HL-60 (cell line): ENCODE measurements around the gene PADI6.

Source experiments
- DNase-seq, 2 experiments: peaks; one replicate each; pipeline ENCODE4 v3.0.0-alpha.2; 2010 to 2020; ENCODE audit warnings: low read depth in 1 of 2, low spot score in 1 of 2
- H3K27ac ChIP-seq: fragments of 250-450 bp; sonication (Bioruptor Pico); replicated peaks from 2 replicates; pipeline ENCODE4 v1.5.1; 2020; ENCODE audit warnings: mild to moderate bottlenecking, moderate library complexity
- H3K27me3 ChIP-seq: fragments of 250-450 bp; sonication (Bioruptor Pico); 2 replicates; pipeline ENCODE4 v1.5.1; 2021; ENCODE audit warnings: mild to moderate bottlenecking, moderate library complexity; ENCODE audit not compliant: insufficient read depth, poor library complexity, severe bottlenecking
- H3K4me3 ChIP-seq: replicated peaks from 2 replicates; pipeline ENCODE4 v1.5.1; 2011; ENCODE audit warnings: mild to moderate bottlenecking, control low read depth, low read length; ENCODE audit not compliant: insufficient read depth
- GABPA ChIP-seq: IDR thresholded peaks from 2 replicates; pipeline ENCODE4 v1.6.1; 2012; ENCODE audit warnings: low read depth
- POLR2AphosphoS5 ChIP-seq: IDR thresholded peaks from 2 replicates; pipeline ENCODE4 v1.6.1; 2012; ENCODE audit warnings: low read depth
- SPI1 ChIP-seq: IDR thresholded peaks from 2 replicates; pipeline ENCODE4 v1.6.1; 2012; ENCODE audit warnings: low read depth, mild to moderate bottlenecking, borderline replicate concordance
- TF ChIP-seq, protein P1 (sequence below): IDR thresholded peaks from one replicate; pipeline ENCODE4 v1.5.1; 2011; ENCODE audit warnings: low read length, control low read depth, inconsistent platforms; ENCODE audit not compliant: insufficient read depth
- TF ChIP-seq, protein P2 (sequence below): IDR thresholded peaks from 2 replicates; pipeline ENCODE4 v1.6.1; 2012; ENCODE audit warnings: low read depth; ENCODE audit not compliant: insufficient replicate concordance

Gene PADI6

DNA sequence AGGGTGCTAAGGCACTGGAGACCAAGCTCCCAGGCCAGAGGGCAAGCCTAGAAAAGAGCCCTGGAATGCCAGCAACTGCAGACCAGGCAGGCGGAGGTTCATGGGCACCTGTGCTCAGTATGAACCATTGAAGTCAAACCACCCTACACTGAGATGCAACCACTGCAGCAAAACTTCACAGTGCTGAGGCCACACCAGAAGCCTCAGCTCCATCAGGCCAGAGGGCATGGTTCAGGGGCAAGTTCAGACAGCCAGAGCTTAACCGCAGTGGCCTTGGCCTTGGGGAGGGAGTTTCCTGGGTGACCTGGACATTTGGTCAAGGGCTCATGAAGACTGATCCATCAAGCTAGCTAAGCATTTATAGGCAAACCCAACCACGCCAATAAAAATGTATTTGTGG, 60.4 kb downstream of the PADI6 start:
- no peak for DNase-seq
- TF ChIP-seq, protein P1, sequence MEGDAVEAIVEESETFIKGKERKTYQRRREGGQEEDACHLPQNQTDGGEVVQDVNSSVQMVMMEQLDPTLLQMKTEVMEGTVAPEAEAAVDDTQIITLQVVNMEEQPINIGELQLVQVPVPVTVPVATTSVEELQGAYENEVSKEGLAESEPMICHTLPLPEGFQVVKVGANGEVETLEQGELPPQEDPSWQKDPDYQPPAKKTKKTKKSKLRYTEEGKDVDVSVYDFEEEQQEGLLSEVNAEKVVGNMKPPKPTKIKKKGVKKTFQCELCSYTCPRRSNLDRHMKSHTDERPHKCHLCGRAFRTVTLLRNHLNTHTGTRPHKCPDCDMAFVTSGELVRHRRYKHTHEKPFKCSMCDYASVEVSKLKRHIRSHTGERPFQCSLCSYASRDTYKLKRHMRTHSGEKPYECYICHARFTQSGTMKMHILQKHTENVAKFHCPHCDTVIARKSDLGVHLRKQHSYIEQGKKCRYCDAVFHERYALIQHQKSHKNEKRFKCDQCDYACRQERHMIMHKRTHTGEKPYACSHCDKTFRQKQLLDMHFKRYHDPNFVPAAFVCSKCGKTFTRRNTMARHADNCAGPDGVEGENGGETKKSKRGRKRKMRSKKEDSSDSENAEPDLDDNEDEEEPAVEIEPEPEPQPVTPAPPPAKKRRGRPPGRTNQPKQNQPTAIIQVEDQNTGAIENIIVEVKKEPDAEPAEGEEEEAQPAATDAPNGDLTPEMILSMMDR, result no peak
- TF ChIP-seq, protein P2, sequence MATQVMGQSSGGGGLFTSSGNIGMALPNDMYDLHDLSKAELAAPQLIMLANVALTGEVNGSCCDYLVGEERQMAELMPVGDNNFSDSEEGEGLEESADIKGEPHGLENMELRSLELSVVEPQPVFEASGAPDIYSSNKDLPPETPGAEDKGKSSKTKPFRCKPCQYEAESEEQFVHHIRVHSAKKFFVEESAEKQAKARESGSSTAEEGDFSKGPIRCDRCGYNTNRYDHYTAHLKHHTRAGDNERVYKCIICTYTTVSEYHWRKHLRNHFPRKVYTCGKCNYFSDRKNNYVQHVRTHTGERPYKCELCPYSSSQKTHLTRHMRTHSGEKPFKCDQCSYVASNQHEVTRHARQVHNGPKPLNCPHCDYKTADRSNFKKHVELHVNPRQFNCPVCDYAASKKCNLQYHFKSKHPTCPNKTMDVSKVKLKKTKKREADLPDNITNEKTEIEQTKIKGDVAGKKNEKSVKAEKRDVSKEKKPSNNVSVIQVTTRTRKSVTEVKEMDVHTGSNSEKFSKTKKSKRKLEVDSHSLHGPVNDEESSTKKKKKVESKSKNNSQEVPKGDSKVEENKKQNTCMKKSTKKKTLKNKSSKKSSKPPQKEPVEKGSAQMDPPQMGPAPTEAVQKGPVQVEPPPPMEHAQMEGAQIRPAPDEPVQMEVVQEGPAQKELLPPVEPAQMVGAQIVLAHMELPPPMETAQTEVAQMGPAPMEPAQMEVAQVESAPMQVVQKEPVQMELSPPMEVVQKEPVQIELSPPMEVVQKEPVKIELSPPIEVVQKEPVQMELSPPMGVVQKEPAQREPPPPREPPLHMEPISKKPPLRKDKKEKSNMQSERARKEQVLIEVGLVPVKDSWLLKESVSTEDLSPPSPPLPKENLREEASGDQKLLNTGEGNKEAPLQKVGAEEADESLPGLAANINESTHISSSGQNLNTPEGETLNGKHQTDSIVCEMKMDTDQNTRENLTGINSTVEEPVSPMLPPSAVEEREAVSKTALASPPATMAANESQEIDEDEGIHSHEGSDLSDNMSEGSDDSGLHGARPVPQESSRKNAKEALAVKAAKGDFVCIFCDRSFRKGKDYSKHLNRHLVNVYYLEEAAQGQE, result no peak
- TF ChIP-seq POLR2AphosphoS5, result no peak
- TF ChIP-seq SPI1, result no peak
- TF ChIP-seq GABPA, result no peak
- H3K4me3 ChIP-seq, result no peak overlapping the region
- peak overlapping the region; percentile 41 for H3K27ac ChIP-seq
- no peaks in the 10 kb centered on the region for H3K27me3 ChIP-seq

DNA sequence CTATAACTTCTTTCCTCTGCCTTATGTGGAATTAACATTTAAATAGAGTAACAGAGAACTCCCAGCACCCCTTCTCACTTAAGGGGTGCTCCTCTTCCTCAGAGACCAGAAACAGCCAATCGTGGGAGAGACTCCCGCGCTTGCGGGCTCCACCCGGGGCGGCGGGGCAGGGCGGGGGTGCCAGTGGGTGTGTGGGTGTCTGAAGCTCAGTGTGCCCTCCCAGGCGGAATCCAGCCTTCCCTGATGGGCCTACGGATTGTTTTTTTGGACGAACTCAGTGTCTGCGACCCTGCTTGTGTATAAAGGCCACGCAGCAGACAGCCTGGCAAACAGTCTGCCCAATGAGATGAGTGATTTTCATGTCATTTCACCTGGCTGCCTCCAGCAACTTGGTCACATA, 61.3 kb downstream of the PADI6 start:
- no peaks in the 10 kb centered on the region for H3K27me3 ChIP-seq
- TF ChIP-seq, protein P2, result no peak
- TF ChIP-seq SPI1, result no peak
- H3K4me3 ChIP-seq, result no peak overlapping the region
- H3K27ac ChIP-seq, result no peak overlapping the region
- no peak for DNase-seq

DNA sequence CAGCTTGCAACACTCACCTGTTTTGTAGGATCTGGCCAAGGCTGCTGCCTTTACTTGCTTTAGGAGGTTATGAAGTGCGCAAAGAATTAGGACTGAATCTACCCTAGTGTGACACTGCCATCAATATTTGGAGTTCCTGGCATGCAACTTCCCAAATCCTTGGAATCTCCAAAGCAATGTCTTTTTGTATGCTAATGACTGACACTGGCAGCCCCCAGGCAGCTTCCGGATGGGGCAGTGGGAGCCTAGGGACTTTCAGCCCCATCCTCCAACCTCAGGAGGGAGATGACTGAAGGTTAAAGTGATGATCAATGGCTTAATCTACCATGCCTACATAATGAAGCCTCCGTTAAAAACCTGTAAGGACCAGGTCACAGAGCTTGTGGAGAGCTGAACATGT, 62.0 kb downstream of the PADI6 start:
- DNase-seq, result no peak
- no peak overlapping the region for H3K4me3 ChIP-seq
- no peaks in the 10 kb centered on the region for H3K27me3 ChIP-seq
- TF ChIP-seq SPI1 (no peak), POLR2AphosphoS5 (no peak), GABPA (no peak)
- TF ChIP-seq, protein P1, result no peak
- TF ChIP-seq, protein P2, result no peak
- H3K27ac ChIP-seq, result peak overlapping the region; percentile 8; the same call in 1 of the 2 replicates

DNA sequence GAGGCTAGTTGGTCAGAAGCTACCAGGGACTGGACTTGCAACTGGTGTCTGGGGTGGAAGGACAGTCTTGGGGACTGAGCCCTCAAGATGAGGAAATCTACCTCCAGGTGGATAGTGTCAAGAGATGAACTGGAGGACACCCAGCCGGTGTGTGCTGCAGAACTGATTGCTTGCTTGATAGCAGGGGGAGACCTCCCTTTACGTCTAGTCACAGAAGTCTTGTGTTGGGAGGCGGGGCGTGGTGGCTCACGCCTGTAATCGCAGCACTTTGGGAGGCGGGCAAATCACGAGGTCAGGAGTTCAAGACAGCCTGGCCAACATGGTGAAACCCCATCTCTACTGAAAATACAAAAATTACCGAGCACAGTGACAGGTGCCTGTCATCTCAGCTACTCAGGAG, 62.6 kb downstream of the PADI6 start:
- H3K27ac ChIP-seq, result no peak overlapping the region
- H3K27me3 ChIP-seq, result no peaks in the 10 kb centered on the region
- TF ChIP-seq, protein P1, result no peak
- no peak for TF ChIP-seq GABPA
- TF ChIP-seq, protein P2, result no peak
- no peak for TF ChIP-seq SPI1
- no peak for TF ChIP-seq POLR2AphosphoS5
- DNase-seq, result no peak
- no peak overlapping the region for H3K4me3 ChIP-seq
